HG02852 (cell line): ENCODE data around the gene HOXA1.
"Not testable (repeated sequence)": the region's sequence is repeated elsewhere in the genome, so short reads cannot be mapped to it uniquely, and the experiment has no call there.

Experiments
- ATAC-seq: cut with Tn5 transposase; IDR thresholded peaks from one replicate; pipeline ENCODE4 v1.9.1; 2021; ENCODE audit warnings: mild to moderate bottlenecking, moderate library complexity; ENCODE audit not compliant: unreplicated experiment

The HOXA1 gene

GRCh38 chr7:27062946-27063345 is 32.9 kb downstream of the HOXA1 start:
- ATAC-seq: no peak

- ATAC-seq: no peak
Measured at GRCh38 chr7:27053153-27053552, 42.6 kb downstream of the HOXA1 start.

- no peak for ATAC-seq
Measured at GRCh38 chr7:27051451-27051850, 44.3 kb downstream of the HOXA1 start.

- ATAC-seq: no peak
Measured at GRCh38 chr7:27048438-27048837, 47.4 kb downstream of the HOXA1 start.

- ATAC-seq: no peak
Measured at GRCh38 chr7:27046854-27047549, 48.8 kb downstream of the HOXA1 start.

- not testable (repeated sequence) for ATAC-seq
Measured at GRCh38 chr7:27045972-27046371, 49.8 kb downstream of the HOXA1 start.

GRCh38 chr7:27045066-27045465 is 50.7 kb downstream of the HOXA1 start:
- not testable (repeated sequence) for ATAC-seq
